DOHH2 (cell line): ENCODE results near the gene MLLT10.

ENCODE experiments used
- H3F3A ChIP-seq: fragments of 200-600 bp; sonication (generic), shearing (Covaris generic); 2 replicates; pipeline ENCODE4 v1.6.0; 2016; ENCODE audit warnings: antibody characterized with exemption, mild to moderate bottlenecking; ENCODE audit not compliant: control insufficient read depth, insufficient read depth
- H3K27ac ChIP-seq: fragments of 200-600 bp; sonication (generic); 2 replicates; pipeline ENCODE4 v1.5.1; 2014; ENCODE audit warnings: low read depth, mild to moderate bottlenecking, low read length, moderate library complexity
- H3K27me3 ChIP-seq: fragments of 200-600 bp; sonication (generic); 2 replicates; pipeline ENCODE4 v1.6.1; 2014; ENCODE audit warnings: mild to moderate bottlenecking, low read length, mixed read lengths; ENCODE audit not compliant: control insufficient read depth
- H3K36me3 ChIP-seq: fragments of 200-600 bp; sonication (generic); 2 replicates; pipeline ENCODE4 v1.6.1; 2014; ENCODE audit warnings: mild to moderate bottlenecking, low read length, moderate library complexity, mixed read lengths; ENCODE audit not compliant: control insufficient read depth
- H3K4me1 ChIP-seq: fragments of 200-600 bp; sonication (generic); 2 replicates; pipeline ENCODE4 v1.6.1; 2014; ENCODE audit warnings: mild to moderate bottlenecking, low read length, mixed read lengths; ENCODE audit not compliant: control insufficient read depth
- H3K4me2 ChIP-seq: fragments of 200-600 bp; sonication (generic); 2 replicates; pipeline ENCODE4 v1.6.0; 2014; ENCODE audit warnings: mild to moderate bottlenecking, low read length, moderate library complexity
- H3K4me3 ChIP-seq: fragments of 200-600 bp; sonication (generic); 2 replicates; pipeline ENCODE4 v1.5.1; 2014; ENCODE audit warnings: mild to moderate bottlenecking, low read length, mixed read lengths
- H3K79me2 ChIP-seq: fragments of 200-600 bp; sonication (generic); 2 replicates; pipeline ENCODE4 v1.6.1; 2014; ENCODE audit warnings: mild to moderate bottlenecking, low read length, mixed read lengths; ENCODE audit not compliant: control insufficient read depth
- H3K9me2 ChIP-seq: fragments of 200-600 bp; sonication (generic); replicated peaks from 2 replicates; pipeline ENCODE4 v1.6.1; 2014; ENCODE audit warnings: mild to moderate bottlenecking, low read length, mixed read lengths; ENCODE audit not compliant: control insufficient read depth
- H3K9me3 ChIP-seq: fragments of 200-600 bp; sonication (generic); 2 replicates; pipeline ENCODE4 v1.6.1; 2014; ENCODE audit warnings: antibody characterized with exemption, low read length, mixed read lengths; ENCODE audit not compliant: control insufficient read depth, insufficient read depth
- H4K20me1 ChIP-seq: fragments of 200-600 bp; sonication (generic); 2 replicates; pipeline ENCODE4 v1.6.0; 2014; ENCODE audit warnings: low read depth, mild to moderate bottlenecking, antibody characterized with exemption, low read length, moderate library complexity; ENCODE audit not compliant: control insufficient read depth, insufficient read depth
- CTCF ChIP-seq: fragments of 200-600 bp; sonication (generic); IDR thresholded peaks from one replicate; pipeline ENCODE4 v1.5.1; 2014; ENCODE audit warnings: antibody characterized with exemption, mild to moderate bottlenecking, low read depth, low read length; ENCODE audit not compliant: poor library complexity, severe bottlenecking
- EZH2phosphoT487 ChIP-seq: fragments of 200-600 bp; sonication (generic); IDR thresholded peaks from 2 replicates; pipeline ENCODE4 v1.6.1; 2017; ENCODE audit warnings: borderline replicate concordance, mild to moderate bottlenecking, antibody characterized with exemption, low read length, moderate library complexity, mixed read lengths

The MLLT10 gene

GRCh38 chr10:21603721-21604120, 69.7 kb downstream of the MLLT10 start:
- Histone ChIP-seq H3K4me1 (no peaks in the 10 kb centered on the region), H3K9me2 (no peaks in the 10 kb centered on the region), H4K20me1 (no peaks in the 10 kb centered on the region), H3F3A (no peaks in the 10 kb centered on the region), H3K4me3 (no peak overlapping the region), H3K27me3 (no peaks in the 10 kb centered on the region), H3K36me3 (peaks cover 44% of the 10 kb centered on the region), H3K79me2 (peaks cover 50% of the 10 kb centered on the region), H3K27ac (no peak overlapping the region), H3K4me2 (no peak overlapping the region), H3K9me3 (no peaks in the 10 kb centered on the region)
- TF ChIP-seq CTCF = no peak
- TF ChIP-seq EZH2phosphoT487 = no peak

- Histone ChIP-seq H3K9me3 (no peaks in the 10 kb centered on the region), H4K20me1 (no peaks in the 10 kb centered on the region), H3F3A (no peaks in the 10 kb centered on the region), H3K9me2 (no peaks in the 10 kb centered on the region), H3K4me3 (no peak overlapping the region), H3K79me2 (peaks cover 53% of the 10 kb centered on the region), H3K4me1 (no peaks in the 10 kb centered on the region), H3K4me2 (no peak overlapping the region), H3K27me3 (no peaks in the 10 kb centered on the region), H3K36me3 (peaks cover 49% of the 10 kb centered on the region), H3K27ac (no peak overlapping the region)
- TF ChIP-seq CTCF = no peak
- no peak for TF ChIP-seq EZH2phosphoT487
Observed at GRCh38 chr10:21604651-21605050, 70.6 kb downstream of the MLLT10 start.

- H4K20me1 ChIP-seq = no peaks in the 10 kb centered on the region; the same call in 1 of the 2 replicates
- peaks cover 47% of the 10 kb centered on the region for H3K79me2 ChIP-seq
- no peak for TF ChIP-seq EZH2phosphoT487
- no peak for TF ChIP-seq CTCF
Observed at GRCh38 chr10:21607907-21608306, 73.9 kb downstream of the MLLT10 start.

More at GRCh38 chr10:21607907-21608306, 73.9 kb downstream of the MLLT10 start:
- Histone ChIP-seq H3K4me1 (no peaks in the 10 kb centered on the region), H3K4me2 (no peak overlapping the region), H3K27me3 (no peaks in the 10 kb centered on the region), H3F3A (no peaks in the 10 kb centered on the region), H3K9me3 (no peaks in the 10 kb centered on the region), H3K36me3 (peaks cover 56% of the 10 kb centered on the region), H3K27ac (no peak overlapping the region), H3K4me3 (no peak overlapping the region), H3K9me2 (no peaks in the 10 kb centered on the region)
